K562 (cell line): Measurements from ENCODE around the gene RNF144A. TPM values are rescaled to one million over a fixed set of nuclear protein-coding genes. Genes with fewer than 3 reads are reported as not detected.

ENCODE experiments used
- BACH1 ChIP-seq: fragments of 200-800 bp; sonication (Bioruptor generic); IDR thresholded peaks from 2 replicates; pipeline ENCODE4 v1.6.1; 2016; ENCODE audit warnings: missing genetic modification characterization, missing compliant biosample characterization
- CAMTA2 ChIP-seq: fragments of 250-450 bp; sonication (Bioruptor Pico); conservative IDR thresholded peaks from 2 replicates; pipeline ENCODE4 v1.5.1; 2022
- CC2D1A ChIP-seq: fragments of 450-650 bp; IDR thresholded peaks from 2 replicates; pipeline ENCODE4 v1.6.1; 2017; ENCODE audit warnings: mild to moderate bottlenecking
- CEBPG ChIP-seq, 3 experiments: fragments of 200-800 bp in 1 of 3; sonication (Bioruptor generic) in 1 of 3; sonication (generic) in 1 of 3; formaldehyde crosslinking in 1 of 3; IDR thresholded peaks in 2 of 3; conservative IDR thresholded peaks in 1 of 3; 2 replicates each; pipeline versions ENCODE4 v1.6.1 to v1.8.0; 2016 to 2022; ENCODE audit warnings: missing compliant biosample characterization in 2 of 3, missing genetic modification characterization in 2 of 3, mild to moderate bottlenecking in 1 of 3, missing genetic modification reagents in 1 of 3
- DDX20 ChIP-seq: fragments of 450-650 bp; IDR thresholded peaks from 2 replicates; pipeline ENCODE4 v1.6.1; 2016; ENCODE audit warnings: missing genetic modification characterization, low read depth, mild to moderate bottlenecking, missing compliant biosample characterization, moderate library complexity
- ETS2 ChIP-seq: IDR thresholded peaks from 2 replicates; pipeline ENCODE4 v1.6.1; 2016; ENCODE audit warnings: borderline replicate concordance, missing genetic modification characterization, mild to moderate bottlenecking, moderate library complexity, missing compliant biosample characterization; ENCODE audit not compliant: poor library complexity, severe bottlenecking
- HEY1 ChIP-seq: fragments of 250-450 bp; sonication (Bioruptor Pico); IDR thresholded peaks from 2 replicates; pipeline ENCODE4 v1.5.0; 2020; ENCODE audit warnings: mild to moderate bottlenecking, moderate library complexity, borderline replicate concordance
- LEF1 ChIP-seq: fragments of 450-650 bp; IDR thresholded peaks from 2 replicates; pipeline ENCODE4 v1.6.1; 2016; ENCODE audit warnings: mild to moderate bottlenecking
- MIER1 ChIP-seq: fragments of 450-650 bp; IDR thresholded peaks from 2 replicates; pipeline ENCODE4 v1.6.1; 2016; ENCODE audit warnings: antibody characterized with exemption, mild to moderate bottlenecking, low read depth
- NCOA2 ChIP-seq, 2 experiments: fragments of 450-650 bp; IDR thresholded peaks; 2 replicates each; pipeline ENCODE4 v1.6.1; 2018; ENCODE audit warnings: mild to moderate bottlenecking in 2 of 2, moderate library complexity in 1 of 2; ENCODE audit not compliant: partially characterized antibody in 2 of 2
- NR1H2 ChIP-seq: sonication (generic); formaldehyde crosslinking; IDR thresholded peaks from 2 replicates; pipeline ENCODE4 v1.4.0; 2020; ENCODE audit warnings: mild to moderate bottlenecking, missing genetic modification reagents
- SMAD2 ChIP-seq: fragments of 150-350 bp; IDR thresholded peaks from 2 replicates; pipeline ENCODE4 v1.6.1; 2014; ENCODE audit warnings: low read depth, mild to moderate bottlenecking, low read length
- SPI1 ChIP-seq: IDR thresholded peaks from 2 replicates; pipeline ENCODE4 v1.6.1; 2011; ENCODE audit warnings: low read depth, low read length, control low read depth, borderline replicate concordance
- TARDBP ChIP-seq: fragments of 450-650 bp; IDR thresholded peaks from 2 replicates; pipeline ENCODE4 v1.6.1; 2016
- U2AF1 ChIP-seq: fragments of 200-400 bp; formaldehyde crosslinking; optimal IDR thresholded peaks from 2 replicates; pipeline ENCODE3; 2017; ENCODE audit warnings: mild to moderate bottlenecking, low read depth, low read length, moderate library complexity
- ZEB2 ChIP-seq: fragments of 450-650 bp; IDR thresholded peaks from 2 replicates; pipeline ENCODE4 v1.6.1; 2016
- ZNF197 ChIP-seq: fragments of 200-800 bp; sonication (Bioruptor generic); IDR thresholded peaks from 2 replicates; pipeline ENCODE4 v1.6.1; 2016; ENCODE audit warnings: low read depth, missing genetic modification characterization, missing compliant biosample characterization
- ZNF436 ChIP-seq: fragments of 250-450, 450-650 bp; sonication (Bioruptor Pico); formaldehyde crosslinking; IDR thresholded peaks from 2 replicates; pipeline ENCODE4 v1.7.0; 2020; ENCODE audit warnings: mild to moderate bottlenecking
- polyA plus RNA-seq, 8 experiments: library from polyadenylated mRNA; depleted of rRNA in 4 of 8; stranded (reverse) in 5 of 8; unstranded in 3 of 8; fragments of >200 nt; fragmentation: Nextera tagmentation in 2 of 8; fragmentation: Illumina TruSeq in 1 of 8; extraction: Ambion mirVana in 2 of 8; extraction: Trizol in 1 of 8; gene quantifications; 2 replicates each; pipeline versions ENCODE4 v1.2.1 to v1.2.3, GENCODE V29; 2011 to 2014; ENCODE audit warnings: inconsistent platforms in 1 of 8, missing spikeins in 1 of 8
- total RNA-seq, 7 experiments: library from RNA; depleted of rRNA in 6 of 7; stranded (reverse); fragments of >200 nt in 6 of 7; fragmentation: Illumina TruSeq in 2 of 7; extraction: Trizol in 2 of 7; gene quantifications; 2 replicates each; pipeline versions ENCODE4 v1.2.1 to v1.2.3, GENCODE V29; 2011 to 2021; ENCODE audit warnings: low replicate concordance in 1 of 7
- TF ChIP-seq, protein P1 (sequence below): sonication (generic); formaldehyde crosslinking; IDR thresholded peaks from 2 replicates; pipeline ENCODE4 v1.8.0; 2022; ENCODE audit warnings: mild to moderate bottlenecking, missing genetic modification reagents, borderline replicate concordance
- TF ChIP-seq, protein P2 (sequence below): fragments of 200-800 bp; sonication (Bioruptor generic); IDR thresholded peaks from 2 replicates; pipeline ENCODE4 v1.6.1; 2016; ENCODE audit warnings: missing genetic modification characterization, missing compliant biosample characterization
- TF ChIP-seq, protein P3 (sequence below): fragments of 250-450 bp; sonication (Bioruptor Pico); IDR thresholded peaks from 2 replicates; pipeline ENCODE4 v1.4.0; 2020; ENCODE audit warnings: mild to moderate bottlenecking

Gene RNF144A
- total and polyA plus RNA-seq, 9 of the 15 experiments (the other 6 are each of a cell fraction or from before 2014, with no cell fraction given): 0.96 to 11.3 (median 6.2) TPM

DNA sequence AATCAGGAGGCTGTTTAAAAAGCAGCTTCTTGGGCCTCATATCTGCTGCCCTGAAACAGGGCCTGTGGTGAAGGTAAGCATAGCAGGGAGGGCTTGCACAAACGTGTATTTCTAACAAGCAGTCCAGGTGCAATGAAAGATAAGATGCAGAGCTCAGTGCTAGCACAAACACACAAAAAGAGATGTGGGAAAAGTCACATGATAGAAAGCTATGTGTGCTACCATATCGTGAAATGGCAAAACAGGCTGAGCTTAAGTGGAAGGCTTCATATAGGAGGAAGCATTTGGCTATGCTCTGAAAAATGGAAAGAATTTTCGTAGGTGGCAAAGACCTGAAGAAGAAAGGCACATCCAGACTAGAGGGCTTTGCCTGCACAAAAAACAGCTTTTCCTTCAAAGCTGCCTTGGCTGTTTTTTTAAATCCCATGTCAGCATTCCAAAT is 29.4 kb upstream of the RNF144A start (continued):
- 0 out of 2 replicates have a peak, but pooled peaks have one; percentile 36 for TF ChIP-seq TARDBP
- no peak for TF ChIP-seq SMAD2
- TF ChIP-seq HEY1 (CRISPR knock-in tag): no peak
- TF ChIP-seq CAMTA2: no peak
- TF ChIP-seq, protein P1, sequence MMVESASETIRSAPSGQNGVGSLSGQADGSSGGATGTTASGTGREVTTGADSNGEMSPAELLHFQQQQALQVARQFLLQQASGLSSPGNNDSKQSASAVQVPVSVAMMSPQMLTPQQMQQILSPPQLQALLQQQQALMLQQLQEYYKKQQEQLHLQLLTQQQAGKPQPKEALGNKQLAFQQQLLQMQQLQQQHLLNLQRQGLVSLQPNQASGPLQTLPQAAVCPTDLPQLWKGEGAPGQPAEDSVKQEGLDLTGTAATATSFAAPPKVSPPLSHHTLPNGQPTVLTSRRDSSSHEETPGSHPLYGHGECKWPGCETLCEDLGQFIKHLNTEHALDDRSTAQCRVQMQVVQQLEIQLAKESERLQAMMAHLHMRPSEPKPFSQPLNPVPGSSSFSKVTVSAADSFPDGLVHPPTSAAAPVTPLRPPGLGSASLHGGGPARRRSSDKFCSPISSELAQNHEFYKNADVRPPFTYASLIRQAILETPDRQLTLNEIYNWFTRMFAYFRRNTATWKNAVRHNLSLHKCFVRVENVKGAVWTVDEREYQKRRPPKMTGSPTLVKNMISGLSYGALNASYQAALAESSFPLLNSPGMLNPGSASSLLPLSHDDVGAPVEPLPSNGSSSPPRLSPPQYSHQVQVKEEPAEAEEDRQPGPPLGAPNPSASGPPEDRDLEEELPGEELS (CRISPR knock-in tag): no peak
- no peak for TF ChIP-seq U2AF1
- TF ChIP-seq BACH1 (tag): no peak
- TF ChIP-seq, protein P2, sequence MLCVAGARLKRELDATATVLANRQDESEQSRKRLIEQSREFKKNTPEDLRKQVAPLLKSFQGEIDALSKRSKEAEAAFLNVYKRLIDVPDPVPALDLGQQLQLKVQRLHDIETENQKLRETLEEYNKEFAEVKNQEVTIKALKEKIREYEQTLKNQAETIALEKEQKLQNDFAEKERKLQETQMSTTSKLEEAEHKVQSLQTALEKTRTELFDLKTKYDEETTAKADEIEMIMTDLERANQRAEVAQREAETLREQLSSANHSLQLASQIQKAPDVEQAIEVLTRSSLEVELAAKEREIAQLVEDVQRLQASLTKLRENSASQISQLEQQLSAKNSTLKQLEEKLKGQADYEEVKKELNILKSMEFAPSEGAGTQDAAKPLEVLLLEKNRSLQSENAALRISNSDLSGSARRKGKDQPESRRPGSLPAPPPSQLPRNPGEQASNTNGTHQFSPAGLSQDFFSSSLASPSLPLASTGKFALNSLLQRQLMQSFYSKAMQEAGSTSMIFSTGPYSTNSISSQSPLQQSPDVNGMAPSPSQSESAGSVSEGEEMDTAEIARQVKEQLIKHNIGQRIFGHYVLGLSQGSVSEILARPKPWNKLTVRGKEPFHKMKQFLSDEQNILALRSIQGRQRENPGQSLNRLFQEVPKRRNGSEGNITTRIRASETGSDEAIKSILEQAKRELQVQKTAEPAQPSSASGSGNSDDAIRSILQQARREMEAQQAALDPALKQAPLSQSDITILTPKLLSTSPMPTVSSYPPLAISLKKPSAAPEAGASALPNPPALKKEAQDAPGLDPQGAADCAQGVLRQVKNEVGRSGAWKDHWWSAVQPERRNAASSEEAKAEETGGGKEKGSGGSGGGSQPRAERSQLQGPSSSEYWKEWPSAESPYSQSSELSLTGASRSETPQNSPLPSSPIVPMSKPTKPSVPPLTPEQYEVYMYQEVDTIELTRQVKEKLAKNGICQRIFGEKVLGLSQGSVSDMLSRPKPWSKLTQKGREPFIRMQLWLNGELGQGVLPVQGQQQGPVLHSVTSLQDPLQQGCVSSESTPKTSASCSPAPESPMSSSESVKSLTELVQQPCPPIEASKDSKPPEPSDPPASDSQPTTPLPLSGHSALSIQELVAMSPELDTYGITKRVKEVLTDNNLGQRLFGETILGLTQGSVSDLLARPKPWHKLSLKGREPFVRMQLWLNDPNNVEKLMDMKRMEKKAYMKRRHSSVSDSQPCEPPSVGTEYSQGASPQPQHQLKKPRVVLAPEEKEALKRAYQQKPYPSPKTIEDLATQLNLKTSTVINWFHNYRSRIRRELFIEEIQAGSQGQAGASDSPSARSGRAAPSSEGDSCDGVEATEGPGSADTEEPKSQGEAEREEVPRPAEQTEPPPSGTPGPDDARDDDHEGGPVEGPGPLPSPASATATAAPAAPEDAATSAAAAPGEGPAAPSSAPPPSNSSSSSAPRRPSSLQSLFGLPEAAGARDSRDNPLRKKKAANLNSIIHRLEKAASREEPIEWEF (CRISPR knock-in tag): no peak
- TF ChIP-seq ZNF436 (CRISPR knock-in tag): peak; percentile 72
- TF ChIP-seq MIER1: no peak
- no peak for TF ChIP-seq CEBPG (CRISPR knock-in tag; IDR thresholded peaks at IDR 0.05)
- no peak for TF ChIP-seq CEBPG (tag; conservative IDR thresholded peaks at IDR 0.05 in 1 of 2, IDR thresholded peaks at IDR 0.05 in 1 of 2)
- no peak for TF ChIP-seq NCOA2 (IDR thresholded peaks at IDR 0.05; ENCODE audit: partially characterized antibody in 2 of 2)
- no peak for TF ChIP-seq ETS2
- 0 out of 2 replicates have a peak, but pooled peaks have one; percentile 12 for TF ChIP-seq SPI1
- TF ChIP-seq, protein P3, sequence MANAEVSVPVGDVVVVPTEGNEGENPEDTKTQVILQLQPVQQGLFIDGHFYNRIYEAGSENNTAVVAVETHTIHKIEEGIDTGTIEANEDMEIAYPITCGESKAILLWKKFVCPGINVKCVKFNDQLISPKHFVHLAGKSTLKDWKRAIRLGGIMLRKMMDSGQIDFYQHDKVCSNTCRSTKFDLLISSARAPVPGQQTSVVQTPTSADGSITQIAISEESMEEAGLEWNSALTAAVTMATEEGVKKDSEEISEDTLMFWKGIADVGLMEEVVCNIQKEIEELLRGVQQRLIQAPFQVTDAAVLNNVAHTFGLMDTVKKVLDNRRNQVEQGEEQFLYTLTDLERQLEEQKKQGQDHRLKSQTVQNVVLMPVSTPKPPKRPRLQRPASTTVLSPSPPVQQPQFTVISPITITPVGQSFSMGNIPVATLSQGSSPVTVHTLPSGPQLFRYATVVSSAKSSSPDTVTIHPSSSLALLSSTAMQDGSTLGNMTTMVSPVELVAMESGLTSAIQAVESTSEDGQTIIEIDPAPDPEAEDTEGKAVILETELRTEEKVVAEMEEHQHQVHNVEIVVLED: peak; percentile 40; the same call in 1 of the 2 replicates
- no peak for TF ChIP-seq DDX20 (tag)
- peak; percentile 69; the same call in 1 of the 2 replicates for TF ChIP-seq ZNF197 (CRISPR knock-in tag)
- TF ChIP-seq NR1H2 (CRISPR knock-in tag): no peak
- peak; percentile 80 for TF ChIP-seq LEF1
- peak; percentile 80 for TF ChIP-seq CC2D1A
- peak; percentile 96 for TF ChIP-seq ZEB2
